Suprapubic skin (tissue), 3 donors: ENCODE data around the gene ZNF526.

Experiments used
- CTCF ChIP-seq, 2 donors: fragments of 200-600 bp in 1 of 2; fragments of 450-650 bp in 1 of 2; sonication (generic) in 1 of 2; IDR thresholded peaks; one replicate each; pipeline ENCODE4 v1.5.1; 2016 to 2019; ENCODE audit warnings: antibody characterized with exemption in 2 of 2, mild to moderate bottlenecking in 1 of 2, moderate library complexity in 1 of 2
- POLR2A ChIP-seq, 2 donors: fragments of 450-650 bp; IDR thresholded peaks; one replicate each; pipeline ENCODE4 v1.6.1; 2017; ENCODE audit warnings: antibody characterized with exemption in 2 of 2, mild to moderate bottlenecking in 2 of 2, moderate library complexity in 2 of 2

DNA sequence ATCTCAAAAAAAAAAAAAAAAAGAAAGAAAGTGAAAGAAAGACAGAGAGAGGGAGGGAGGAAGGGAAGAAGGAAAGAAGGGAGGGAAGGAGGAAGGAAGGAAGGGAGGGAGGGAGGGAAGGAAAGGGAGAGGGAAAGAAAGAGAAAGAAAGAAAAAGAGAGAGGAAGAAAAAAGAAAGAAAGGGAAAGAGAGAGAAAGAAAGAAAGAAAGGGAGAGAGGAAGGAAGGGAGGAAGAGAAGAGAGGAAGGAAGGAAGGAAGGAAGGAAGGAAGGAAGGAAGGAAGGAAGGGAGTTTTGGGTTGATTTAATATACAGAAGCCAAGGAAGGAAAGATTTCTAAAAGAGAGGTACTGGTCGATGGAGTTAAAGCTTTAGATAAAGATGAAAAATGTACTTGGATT is 31.4 kb upstream of the ZNF526 start:
- no peak for TF ChIP-seq CTCF (IDR thresholded peaks at IDR 0.05)
- TF ChIP-seq POLR2A (IDR thresholded peaks at IDR 0.05) = no peak
